ENCODE data around the gene KLHL2. TPM values are rescaled to one million over a fixed set of nuclear protein-coding genes. Genes with fewer than 3 reads are reported as not detected.
A peak's percentile ranks its signal among the peaks of the same experiment; 100 is the strongest.

KLHL2 gene
- total RNA-seq, 5 donors from 2014 or later (not counting 1 experiment from before 2014, with no cell fraction given) = 18.9 to 24.6 (median 21.1) TPM

DNA sequence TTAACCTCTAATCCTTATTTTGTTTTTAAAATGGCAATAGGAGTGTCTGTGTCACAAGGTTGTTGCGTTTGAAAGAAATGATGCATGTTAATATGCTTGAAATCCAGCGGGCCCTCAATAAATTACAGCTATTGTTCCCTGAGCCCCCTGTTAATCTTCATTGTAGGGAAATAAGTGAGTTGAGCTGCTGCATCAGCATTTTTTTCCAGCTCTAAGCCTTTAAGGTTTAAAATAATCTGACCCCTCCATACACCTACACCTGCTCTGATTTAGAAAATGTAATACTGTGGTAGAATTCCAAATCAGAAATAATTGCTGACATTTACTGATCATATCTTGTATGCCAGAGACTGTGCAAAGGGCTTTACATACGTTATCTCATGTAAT lies 117.5 kb downstream of the KLHL2 start:
- Histone ChIP-seq H3K36me3 (ENCODE audit: control insufficient read depth in 2 of 2, extremely low read depth in 1 of 2, insufficient read depth in 1 of 2, low read length in 1 of 2) (no peaks in the 10 kb centered on the region), H3K4me3 (ENCODE audit: control insufficient read depth in 1 of 2, extremely low read depth in 1 of 2, low read length in 1 of 2) (no peak overlapping the region), H3K9me3 (no peaks in the 10 kb centered on the region), H3K27me3 (replicated peaks in 1 of 2; ENCODE audit: control insufficient read depth in 2 of 2, extremely low read depth in 1 of 2, insufficient read depth in 2 of 2, low read length in 1 of 2) (no peaks in the 10 kb centered on the region), H3K4me1 (ENCODE audit: control insufficient read depth in 1 of 2, extremely low read depth in 1 of 2, insufficient read depth in 2 of 2, low read length in 2 of 2) (peaks cover 14 to 16% of the 10 kb centered on the region in 2 experiments), H3K27ac (ENCODE audit: low read length) (no peak overlapping the region)
- no peaks in the 10 kb centered on the region for H3K9me3 Mint-ChIP-seq
- CTCF ChIA-PET = no interaction called here
- H3K4me1 Mint-ChIP-seq = peaks cover 0 to 17% (median 16%) of the 10 kb centered on the region in 3 donors
- WGBS (ENCODE audit: insufficient coverage) = no CpG with 5 or more reads among the region's 3 CpGs
- H3K27ac Mint-ChIP-seq = no peak overlapping the region
- H3K36me3 Mint-ChIP-seq = peaks cover 12% of the 10 kb centered on the region
- POLR2A ChIA-PET = no interaction called here
- H3K27me3 Mint-ChIP-seq = no peaks in the 10 kb centered on the region
- ATAC-seq (replicated peaks in 1 of 4) (no peak), DNase-seq (no peak)
- H3K4me3 Mint-ChIP-seq = no peak overlapping the region

DNA sequence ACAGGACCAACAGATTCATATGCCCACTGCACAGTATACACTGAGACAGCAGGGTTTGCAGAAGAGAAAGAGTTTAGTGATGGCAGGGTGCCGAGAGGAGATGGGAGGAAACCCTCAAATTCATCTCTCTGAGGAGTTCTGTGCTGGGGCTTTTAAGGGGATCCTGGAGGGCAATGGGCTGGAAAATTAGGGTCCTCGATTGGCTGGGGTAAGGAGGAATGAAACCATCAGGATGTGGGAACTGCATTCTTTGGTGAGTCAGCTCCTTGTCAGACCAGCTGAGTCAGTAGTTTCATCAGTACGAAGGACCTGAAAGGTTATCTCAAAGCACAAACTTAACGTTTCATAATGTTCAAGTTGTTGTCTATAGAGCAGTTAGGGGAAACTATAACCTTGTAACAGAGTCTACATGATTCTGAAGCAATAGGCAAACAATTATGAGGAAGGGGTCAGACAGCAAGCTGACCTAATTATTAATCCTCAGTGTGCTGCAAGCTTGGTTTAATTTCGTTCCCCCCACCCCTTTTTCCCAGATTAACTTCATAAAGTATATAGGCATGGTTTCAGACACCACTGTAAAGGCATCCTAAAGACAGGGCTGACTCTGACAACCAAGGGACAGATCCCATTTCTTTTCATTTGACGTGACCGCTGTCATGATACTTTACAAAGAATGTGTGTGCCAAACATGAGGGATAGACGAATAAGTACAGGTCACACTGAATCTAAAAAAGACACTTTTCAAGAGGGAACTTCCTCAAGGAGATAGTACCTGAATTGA lies 118.6 kb downstream of the KLHL2 start:
- Mint-ChIP-seq H3K27me3 (no peaks in the 10 kb centered on the region), H3K4me1 (peaks cover 9 to 26% (median 25%) of the 10 kb centered on the region in 3 donors), H3K9me3 (no peaks in the 10 kb centered on the region), H3K27ac (peak overlapping the region; percentile 0 to 72), H3K4me3 (peak overlapping the region in 1 of 3 donors; percentile 26), H3K36me3 (peaks cover 10% of the 10 kb centered on the region)
- ATAC-seq (replicated peaks in 1 of 4) (no peak), DNase-seq (no peak)
- 67% methylated on average over 3 of the region's 8 CpGs for WGBS (ENCODE audit: insufficient coverage)
- CTCF ChIA-PET = no interaction called here
- POLR2A ChIA-PET = no interaction called here
- H3K27me3 ChIP-seq (replicated peaks in 1 of 2; ENCODE audit: control insufficient read depth in 2 of 2, extremely low read depth in 1 of 2, insufficient read depth in 2 of 2, low read length in 1 of 2) = no peaks in the 10 kb centered on the region
- peak overlapping the region in 1 of 2 donors; percentile 96 for H3K4me3 ChIP-seq (ENCODE audit: control insufficient read depth in 1 of 2, extremely low read depth in 1 of 2, low read length in 1 of 2)
- no peaks in the 10 kb centered on the region for H3K9me3 ChIP-seq
- no peak overlapping the region for H3K27ac ChIP-seq (ENCODE audit: low read length)
- H3K36me3 ChIP-seq (ENCODE audit: control insufficient read depth in 2 of 2, extremely low read depth in 1 of 2, insufficient read depth in 1 of 2, low read length in 1 of 2) = peaks cover 0 to 7% of the 10 kb centered on the region in 2 donors
- peaks cover 16 to 20% of the 10 kb centered on the region in 2 experiments for H3K4me1 ChIP-seq (ENCODE audit: control insufficient read depth in 1 of 2, extremely low read depth in 1 of 2, insufficient read depth in 2 of 2, low read length in 2 of 2)

DNA sequence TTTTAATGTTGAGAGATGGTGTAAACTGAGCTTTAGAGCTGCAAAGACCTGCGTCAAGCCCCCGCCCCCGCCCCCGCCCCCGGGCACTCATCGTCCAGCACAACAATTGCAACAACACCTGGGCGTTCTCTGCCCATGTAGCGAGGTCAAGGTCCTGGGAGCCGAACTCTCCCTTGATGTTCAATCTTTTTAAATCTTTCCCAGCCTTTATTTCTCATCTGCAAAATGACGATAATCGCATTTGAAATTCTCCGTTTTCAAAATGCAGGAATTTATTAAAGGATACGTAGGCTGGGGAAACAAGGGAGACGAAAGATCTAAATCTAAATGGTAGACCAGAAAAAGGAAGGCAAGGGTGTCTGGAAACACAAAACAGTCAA lies 119.5 kb downstream of the KLHL2 start:
- Mint-ChIP-seq H3K4me3 (no peak overlapping the region), H3K4me1 (peaks cover 18 to 34% (median 34%) of the 10 kb centered on the region in 3 donors), H3K27me3 (no peaks in the 10 kb centered on the region)

DNA sequence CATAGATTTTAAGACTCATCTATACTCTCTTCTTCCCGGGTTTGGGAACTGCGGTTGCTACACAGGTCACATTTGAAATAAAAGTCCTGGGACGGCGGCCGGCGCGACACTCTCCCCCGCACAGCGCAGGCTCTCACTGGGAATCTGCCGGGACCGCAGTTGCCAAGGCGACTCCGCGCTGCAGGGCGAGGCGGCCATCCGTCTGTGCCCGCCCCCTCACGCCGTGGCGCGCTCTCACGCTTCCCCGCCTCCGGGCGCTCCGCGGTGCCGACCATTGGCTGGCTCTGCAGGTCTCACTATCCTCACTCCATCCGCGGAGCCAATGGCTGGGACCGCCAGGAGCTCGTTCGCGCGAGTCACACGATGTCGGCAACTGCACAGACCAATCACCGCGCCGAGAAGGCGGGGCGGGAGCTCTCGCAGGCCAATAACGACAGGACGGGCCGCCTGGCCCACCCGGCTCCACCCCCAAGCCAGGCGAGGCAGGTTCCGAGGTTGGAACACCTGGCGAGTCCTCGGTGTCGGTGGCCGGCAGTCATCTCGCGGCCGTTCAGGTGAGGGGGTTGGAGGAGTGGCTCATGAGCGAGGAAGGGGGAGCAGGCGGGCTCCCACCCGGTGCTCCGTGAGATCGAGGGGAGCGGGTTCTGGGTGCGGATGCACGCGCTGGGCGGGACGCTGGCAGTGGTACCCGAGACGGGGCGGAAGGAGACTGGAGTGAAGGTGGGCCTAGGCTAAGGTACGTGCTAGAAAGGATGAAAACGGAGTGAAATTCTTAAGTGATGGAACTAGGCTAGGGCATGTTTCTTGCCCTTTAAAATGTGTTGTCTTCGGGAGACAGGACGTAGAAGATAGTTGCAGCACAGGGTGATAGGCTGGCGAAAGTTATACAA lies 120.1 kb downstream of the KLHL2 start, which contains the start of gene MSMO1:
Gene MSMO1 (plus strand): TSS at position 459 of the 890 bp plus-strand sequence. CDS start 5,702 bp downstream, outside the sequence.
- no peak within 1 kb of the TSS for H3K4me3 Mint-ChIP-seq
- POLR2A ChIA-PET = interaction anchor here (0.5 to 1.2 kb wide), 4 partner anchors 8 to 215 kb away, joined by 3 to 9 read pairs (median 6); partner anchors contain the start of gene TMEM192 (in 1 of the 2)
- ATAC-seq (replicated peaks in 1 of 4) (peak; percentile 96 to 98 (median 98)), DNase-seq (peak; percentile 92 to 100 (median 98))
- peaks cover 24 to 41% (median 41%) of the 10 kb centered on the region in 3 donors for H3K4me1 Mint-ChIP-seq
- H3K36me3 Mint-ChIP-seq = peaks cover 15% of the 10 kb centered on the region
- H3K27me3 ChIP-seq (replicated peaks in 1 of 2; ENCODE audit: control insufficient read depth in 2 of 2, extremely low read depth in 1 of 2, insufficient read depth in 2 of 2, low read length in 1 of 2) = no peaks in the 10 kb centered on the region
- no peaks in the 10 kb centered on the region for H3K9me3 ChIP-seq
- H3K9me3 Mint-ChIP-seq = no peaks in the 10 kb centered on the region
- H3K27me3 Mint-ChIP-seq = no peaks in the 10 kb centered on the region
- 1% methylated on average over 75 of the region's 76 CpGs for WGBS (ENCODE audit: insufficient coverage)
- CTCF ChIA-PET = interaction anchor here (0.7 to 1.3 kb wide), 5 partner anchors 31 to 214 kb away, joined by 3 to 17 read pairs (median 4); partner anchors contain the start of gene TMEM192 (in 1 of the 2)
- peak within 1 kb of the TSS; percentile 80 for H3K27ac ChIP-seq (ENCODE audit: low read length)
- H3K4me1 ChIP-seq (ENCODE audit: control insufficient read depth in 1 of 2, extremely low read depth in 1 of 2, insufficient read depth in 2 of 2, low read length in 2 of 2) = peaks cover 16 to 21% of the 10 kb centered on the region in 2 experiments
- no peak within 1 kb of the TSS for H3K27ac Mint-ChIP-seq
- peaks cover 0 to 10% of the 10 kb centered on the region in 2 donors for H3K36me3 ChIP-seq (ENCODE audit: control insufficient read depth in 2 of 2, extremely low read depth in 1 of 2, insufficient read depth in 1 of 2, low read length in 1 of 2)
- H3K4me3 ChIP-seq (ENCODE audit: control insufficient read depth in 1 of 2, extremely low read depth in 1 of 2, low read length in 1 of 2) = peak within 1 kb of the TSS; percentile 87 to 96

More for the DNA sequence above, 119.5 kb downstream of the KLHL2 start:
- POLR2A ChIA-PET = interaction anchor here (0.5 to 1.2 kb wide), 4 partner anchors 9 to 214 kb away, joined by 3 to 9 read pairs (median 6); partner anchors contain the start of gene TMEM192 (in 1 of the 2)
- CTCF ChIA-PET = interaction anchor here in 1 of 2 donors (0.9 to 1.3 kb wide), 3 partner anchors 30 to 214 kb away, joined by 4 to 17 read pairs (median 9); partner anchors contain the start of gene TMEM192
- no peaks in the 10 kb centered on the region for H3K9me3 Mint-ChIP-seq
- peaks cover 16 to 21% of the 10 kb centered on the region in 2 experiments for H3K4me1 ChIP-seq (ENCODE audit: control insufficient read depth in 1 of 2, extremely low read depth in 1 of 2, insufficient read depth in 2 of 2, low read length in 2 of 2)
- peak overlapping the region; percentile 80 for H3K27ac ChIP-seq (ENCODE audit: low read length)
- H3K4me3 ChIP-seq (ENCODE audit: control insufficient read depth in 1 of 2, extremely low read depth in 1 of 2, low read length in 1 of 2) = peak overlapping the region; percentile 78 to 96
- H3K27me3 ChIP-seq (replicated peaks in 1 of 2; ENCODE audit: control insufficient read depth in 2 of 2, extremely low read depth in 1 of 2, insufficient read depth in 2 of 2, low read length in 1 of 2) = no peaks in the 10 kb centered on the region
- no peaks in the 10 kb centered on the region for H3K9me3 ChIP-seq
- peaks cover 12% of the 10 kb centered on the region for H3K36me3 Mint-ChIP-seq
- H3K36me3 ChIP-seq (ENCODE audit: control insufficient read depth in 2 of 2, extremely low read depth in 1 of 2, insufficient read depth in 1 of 2, low read length in 1 of 2) = peaks cover 0 to 8% of the 10 kb centered on the region in 2 donors
- no CpG with 5 or more reads among the region's 14 CpGs for WGBS (ENCODE audit: insufficient coverage)
- no peak overlapping the region for H3K27ac Mint-ChIP-seq
- ATAC-seq (replicated peaks in 1 of 4) (no peak), DNase-seq (peak in 2 of 35 experiments; percentile 4 to 12)

DNA sequence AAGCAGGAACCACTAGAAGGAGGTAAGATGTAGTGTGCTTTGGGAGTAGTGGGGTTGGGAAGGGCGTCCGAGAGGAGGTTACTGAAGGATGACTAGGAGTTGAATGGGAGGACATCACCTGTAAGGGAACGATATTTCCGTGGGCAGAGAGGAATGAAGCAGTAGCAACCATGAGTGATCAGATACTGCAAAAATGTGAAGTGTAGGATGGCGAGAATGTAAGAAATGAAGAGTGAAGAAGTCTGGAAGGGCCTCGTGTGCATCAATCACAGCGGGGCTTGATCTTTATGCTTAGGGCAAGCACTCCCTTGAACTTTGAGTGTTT lies 120.7 kb downstream of the KLHL2 start:
- Mint-ChIP-seq H3K27me3 (no peaks in the 10 kb centered on the region), H3K9me3 (no peaks in the 10 kb centered on the region), H3K4me3 (no peak overlapping the region), H3K36me3 (peaks cover 15% of the 10 kb centered on the region), H3K4me1 (peaks cover 30 to 44% (median 44%) of the 10 kb centered on the region in 3 donors), H3K27ac (no peak overlapping the region)
- no peak for DNase-seq
- Histone ChIP-seq H3K9me3 (no peaks in the 10 kb centered on the region), H3K4me1 (ENCODE audit: control insufficient read depth in 1 of 2, extremely low read depth in 1 of 2, insufficient read depth in 2 of 2, low read length in 2 of 2) (peaks cover 16 to 21% of the 10 kb centered on the region in 2 experiments), H3K4me3 (ENCODE audit: control insufficient read depth in 1 of 2, extremely low read depth in 1 of 2, low read length in 1 of 2) (peak overlapping the region; percentile 87 to 96), H3K36me3 (ENCODE audit: control insufficient read depth in 2 of 2, extremely low read depth in 1 of 2, insufficient read depth in 1 of 2, low read length in 1 of 2) (peaks cover 0 to 10% of the 10 kb centered on the region in 2 donors), H3K27ac (ENCODE audit: low read length) (peak overlapping the region; percentile 72), H3K27me3 (replicated peaks in 1 of 2; ENCODE audit: control insufficient read depth in 2 of 2, extremely low read depth in 1 of 2, insufficient read depth in 2 of 2, low read length in 1 of 2) (no peaks in the 10 kb centered on the region)
- POLR2A ChIA-PET = no interaction called here
- CTCF ChIA-PET = interaction anchor here (1.1 to 1.3 kb wide), 3 partner anchors 196 to 215 kb away, joined by 4 to 17 read pairs (median 9); partner anchors contain the start of gene TMEM192 (in 1 of the 2)
- WGBS (ENCODE audit: insufficient coverage) = 0% methylated on average over 6 of the region's 7 CpGs
- no peak for ATAC-seq (replicated peaks in 1 of 4)

DNA sequence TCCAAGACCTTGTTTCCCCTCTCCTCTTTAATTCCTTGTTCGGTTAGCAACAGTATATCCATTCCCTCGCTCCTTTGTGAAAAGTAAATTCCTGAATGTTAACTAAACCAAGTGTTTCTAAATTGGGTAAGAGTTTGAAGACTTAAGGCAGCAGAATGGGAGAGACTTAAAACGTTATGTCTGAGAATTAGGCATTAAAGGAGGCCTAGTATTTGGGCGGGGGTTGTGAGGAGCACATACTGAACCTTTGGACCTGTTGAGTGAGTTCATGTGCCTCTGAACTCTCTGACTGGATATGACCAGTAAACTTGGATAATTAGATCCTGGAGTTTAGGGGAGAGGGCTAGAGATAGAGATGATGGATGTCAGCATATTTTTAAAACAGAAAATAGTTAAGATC lies 121.3 kb downstream of the KLHL2 start:
- Histone ChIP-seq H3K27ac (ENCODE audit: low read length) (no peak overlapping the region), H3K9me3 (no peaks in the 10 kb centered on the region), H3K4me1 (ENCODE audit: control insufficient read depth in 1 of 2, extremely low read depth in 1 of 2, insufficient read depth in 2 of 2, low read length in 2 of 2) (peaks cover 16 to 21% of the 10 kb centered on the region in 2 experiments), H3K36me3 (ENCODE audit: control insufficient read depth in 2 of 2, extremely low read depth in 1 of 2, insufficient read depth in 1 of 2, low read length in 1 of 2) (peaks cover 0 to 10% of the 10 kb centered on the region in 2 donors), H3K4me3 (ENCODE audit: control insufficient read depth in 1 of 2, extremely low read depth in 1 of 2, low read length in 1 of 2) (no peak overlapping the region), H3K27me3 (replicated peaks in 1 of 2; ENCODE audit: control insufficient read depth in 2 of 2, extremely low read depth in 1 of 2, insufficient read depth in 2 of 2, low read length in 1 of 2) (no peaks in the 10 kb centered on the region)
- DNase-seq (no peak), ATAC-seq (replicated peaks in 1 of 4) (no peak)
- POLR2A ChIA-PET = no interaction called here
- peaks cover 30 to 44% (median 44%) of the 10 kb centered on the region in 3 donors for H3K4me1 Mint-ChIP-seq
- 69% methylated on average over 2 of the region's 4 CpGs for WGBS (ENCODE audit: insufficient coverage)
- no peak overlapping the region for H3K4me3 Mint-ChIP-seq
- H3K9me3 Mint-ChIP-seq = no peaks in the 10 kb centered on the region
- peaks cover 15% of the 10 kb centered on the region for H3K36me3 Mint-ChIP-seq
- H3K27me3 Mint-ChIP-seq = no peaks in the 10 kb centered on the region
- no peak overlapping the region for H3K27ac Mint-ChIP-seq
- CTCF ChIA-PET = no interaction called here

Data from T-cell (primary cell).